Activated CD4-positive, CD25-positive, alpha-beta regulatory T cell treated with anti-CD3 and anti-CD28 coated beads, Interleukin-2, amount 50 U/mL, for 72 hours (primary cell): ENCODE results near the gene TMC1.
"Not testable (repeated sequence)": the region's sequence is repeated elsewhere in the genome, so short reads cannot be mapped to it uniquely, and the experiment has no call there.

ENCODE experiments used
- DNase-seq: peaks from one replicate; pipeline ENCODE4 v3.0.0; 2021

Gene TMC1

GRCh38 chr9:72521416-72521815 is at the start of gene TMC1:
Gene TMC1 (plus strand): TSS chr9:72521608. CDS start chr9:72648649, 127,041 bp downstream.
- DNase-seq, result not testable (repeated sequence)

GRCh38 chr9:72473474-72474261 is 47.7 kb upstream of the TMC1 start:
- no peak for DNase-seq

- DNase-seq, result no peak
These were observed 46.7 kb upstream of the TMC1 start for GRCh38 chr9:72474676-72475075.

GRCh38 chr9:72476100-72476499 is 45.3 kb upstream of the TMC1 start:
- no peak for DNase-seq

- DNase-seq, result no peak
These were observed 44.6 kb upstream of the TMC1 start for GRCh38 chr9:72476617-72477437.

GRCh38 chr9:72477930-72478518 is 43.4 kb upstream of the TMC1 start:
- no peak for DNase-seq

- DNase-seq, result no peak
These were observed 42.4 kb upstream of the TMC1 start for GRCh38 chr9:72478966-72479365.

- not testable (repeated sequence) for DNase-seq
These were observed 41.1 kb upstream of the TMC1 start for GRCh38 chr9:72480261-72480660.

- no peak for DNase-seq
These were observed 40.5 kb upstream of the TMC1 start for GRCh38 chr9:72480921-72481320.

GRCh38 chr9:72485821-72486593 is 35.4 kb upstream of the TMC1 start:
- no peak for DNase-seq

- DNase-seq, result no peak
These were observed 34.8 kb upstream of the TMC1 start for GRCh38 chr9:72486594-72486955.

- not testable (repeated sequence) for DNase-seq
These were observed 33.7 kb upstream of the TMC1 start for GRCh38 chr9:72487665-72488064.

GRCh38 chr9:72489986-72490385 is 31.4 kb upstream of the TMC1 start:
- DNase-seq, result no peak

- DNase-seq, result no peak
These were observed 30.2 kb upstream of the TMC1 start for GRCh38 chr9:72491242-72491641.

GRCh38 chr9:72494051-72494450 is 27.4 kb upstream of the TMC1 start:
- DNase-seq, result no peak

GRCh38 chr9:72497447-72498046 is 23.9 kb upstream of the TMC1 start:
- DNase-seq, result no peak

GRCh38 chr9:72506615-72507014 is 14.8 kb upstream of the TMC1 start:
- no peak for DNase-seq

GRCh38 chr9:72509053-72509452 is 12.4 kb upstream of the TMC1 start:
- DNase-seq, result no peak

- DNase-seq, result no peak
These were observed 11.8 kb upstream of the TMC1 start for GRCh38 chr9:72509635-72510034.

GRCh38 chr9:72521011-72521410 is 397 bp upstream of the TMC1 start:
- DNase-seq, result not testable (repeated sequence)

GRCh38 chr9:72524820-72525540 is 3.6 kb downstream of the TMC1 start:
- DNase-seq, result no peak
